CD1c-positive myeloid dendritic cell (primary cell): ENCODE data around the gene P4HTM.

Source experiments
- DNase-seq: peaks from one replicate; pipeline ENCODE4 v3.0.0-alpha.2; 2016; ENCODE audit errors: extremely low spot score

Gene P4HTM

GRCh38 chr3:48983096-48983495, 6.9 kb upstream of the P4HTM start:
- DNase-seq: no peak

GRCh38 chr3:48984663-48985062, 5.4 kb upstream of the P4HTM start:
- DNase-seq: peak; percentile 61

GRCh38 chr3:48985831-48986376, 4.1 kb upstream of the P4HTM start:
- no peak for DNase-seq

GRCh38 chr3:48989126-48989795, 780 bp upstream of the P4HTM start:
- no peak for DNase-seq

GRCh38 chr3:48990636-48991469, 812 bp downstream of the P4HTM start:
- peak; percentile 42 for DNase-seq

GRCh38 chr3:48991851-48992545, 2.0 kb downstream of the P4HTM start:
- DNase-seq: no peak

GRCh38 chr3:48993834-48994233, 3.8 kb downstream of the P4HTM start:
- DNase-seq: peak; percentile 24

GRCh38 chr3:48996640-48997039, 6.6 kb downstream of the P4HTM start:
- no peak for DNase-seq

GRCh38 chr3:48997102-48997635, 7.1 kb downstream of the P4HTM start:
- no peak for DNase-seq

- DNase-seq: no peak
Measured at GRCh38 chr3:48997714-48998637, 7.9 kb downstream of the P4HTM start.

GRCh38 chr3:48999085-48999858, 9.2 kb downstream of the P4HTM start:
- no peak for DNase-seq

- DNase-seq: no peak
Measured at GRCh38 chr3:49001155-49001554, 11.1 kb downstream of the P4HTM start.

- DNase-seq: no peak
Measured at GRCh38 chr3:49004352-49005302, 14.6 kb downstream of the P4HTM start.

GRCh38 chr3:49005303-49005680, 15.3 kb downstream of the P4HTM start:
- DNase-seq: no peak

GRCh38 chr3:49005998-49006397, 16.0 kb downstream of the P4HTM start:
- no peak for DNase-seq

- DNase-seq: no peak
Measured at GRCh38 chr3:49006408-49007067, 16.5 kb downstream of the P4HTM start.

GRCh38 chr3:49007068-49007770, 17.2 kb downstream of the P4HTM start, which contains the start of gene WDR6:
WDR6 (plus strand) TSS chr3:49007391; CDS start chr3:49007432, 41 bp downstream.
- DNase-seq: peak; percentile 96
